GM21786 (cell line): ENCODE data around the gene TIA1.

Source experiments
- ATAC-seq: cut with Tn5 transposase; IDR thresholded peaks from one replicate; pipeline ENCODE4 v1.9.1; 2021; ENCODE audit not compliant: unreplicated experiment

Gene TIA1

GRCh38 chr2:70161069-70161534 lies 87.3 kb downstream of the TIA1 start:
- ATAC-seq = peak; percentile 96

- no peak for ATAC-seq
Measured at GRCh38 chr2:70160545-70160944, 87.9 kb downstream of the TIA1 start.
